BLaER1 (cell line): ENCODE measurements around the gene HIP1R.

ENCODE experiments used
- H3K27ac ChIP-seq: shearing (Covaris generic); formaldehyde crosslinking; 2 replicates; pipeline ENCODE4 v1.8.1; 2022
- H3K27me3 ChIP-seq: shearing (Covaris generic); formaldehyde crosslinking; 2 replicates; pipeline ENCODE4 v1.8.1; 2022
- H3K36me3 ChIP-seq: shearing (Covaris generic); formaldehyde crosslinking; 2 replicates; pipeline ENCODE4 v1.8.1; 2022
- H3K4me1 ChIP-seq: shearing (Covaris generic); formaldehyde crosslinking; 2 replicates; pipeline ENCODE4 v1.8.1; 2022
- H3K4me2 ChIP-seq: shearing (Covaris generic); formaldehyde crosslinking; 2 replicates; pipeline ENCODE4 v1.8.1; 2022
- H3K4me3 ChIP-seq: shearing (Covaris generic); formaldehyde crosslinking; 2 replicates; pipeline ENCODE4 v1.8.1; 2022
- H3K9ac ChIP-seq: shearing (Covaris generic); formaldehyde crosslinking; 2 replicates; pipeline ENCODE4 v1.8.1; 2022
- H3K9me3 ChIP-seq: shearing (Covaris generic); formaldehyde crosslinking; 2 replicates; pipeline ENCODE4 v1.8.1; 2022
- H4K20me1 ChIP-seq: shearing (Covaris generic); formaldehyde crosslinking; 2 replicates; pipeline ENCODE4 v1.8.1; 2022
- Cebpa-rat ChIP-seq: shearing (Covaris generic); IDR thresholded peaks from 2 replicates; pipeline ENCODE4 v1.8.1; 2022

Gene HIP1R

GRCh38 chr12:122866379-122866778 lies 31.1 kb downstream of the HIP1R start:
- H3K27me3 ChIP-seq: no peaks in the 10 kb centered on the region
- peak overlapping the region; percentile 80 for H3K27ac ChIP-seq

DNA sequence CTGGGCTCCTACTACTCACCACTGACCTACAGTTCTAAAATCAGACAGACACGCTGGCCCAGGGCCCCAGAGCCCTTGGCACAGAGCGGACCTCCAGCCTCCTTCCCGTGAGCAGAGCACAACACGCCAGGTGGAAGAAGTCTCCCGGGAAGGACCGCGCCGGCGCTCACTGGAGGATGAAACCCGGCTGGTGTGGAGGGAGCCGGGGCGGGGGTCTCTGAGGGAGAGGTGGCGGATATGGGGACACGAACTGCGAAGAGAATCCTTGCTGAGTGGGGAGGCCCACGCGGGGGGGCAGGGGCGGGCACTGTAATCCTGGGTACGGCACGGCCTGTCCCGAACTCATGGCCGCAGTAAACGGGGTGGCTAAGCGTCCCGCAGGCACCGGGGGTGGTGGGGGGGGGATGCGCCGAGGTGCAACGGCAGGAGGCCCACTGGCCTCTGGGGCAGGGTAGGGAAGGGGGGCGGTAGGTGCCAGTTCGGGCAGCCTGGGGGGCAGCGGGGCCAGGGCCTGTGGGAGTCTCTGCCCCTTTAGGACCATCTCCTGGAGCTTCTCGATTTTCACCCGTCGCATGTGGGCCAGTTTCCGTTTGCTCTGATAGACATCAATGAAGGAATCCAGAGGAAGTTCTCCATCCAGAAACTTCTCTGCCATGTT lies 31.8 kb downstream of the HIP1R start:
- peak overlapping the region; percentile 94 for H3K4me2 ChIP-seq
- TF ChIP-seq Cebpa-rat: no peak
- peaks cover 50% of the 10 kb centered on the region for H3K36me3 ChIP-seq
- peaks cover 51% of the 10 kb centered on the region for H4K20me1 ChIP-seq
- no peaks in the 10 kb centered on the region for H3K9me3 ChIP-seq
- peak overlapping the region; percentile 69; the same call in 1 of the 2 replicates for H3K9ac ChIP-seq
- no peaks in the 10 kb centered on the region for H3K27me3 ChIP-seq
- H3K27ac ChIP-seq: peak overlapping the region; percentile 80
- H3K4me3 ChIP-seq: peak overlapping the region; percentile 15
- H3K4me1 ChIP-seq: peaks cover 94% of the 10 kb centered on the region

More at GRCh38 chr12:122866379-122866778, 31.1 kb downstream of the HIP1R start:
- H3K4me1 ChIP-seq: peaks cover 100% of the 10 kb centered on the region
- TF ChIP-seq Cebpa-rat: no peak
- peaks cover 57% of the 10 kb centered on the region for H3K36me3 ChIP-seq
- peak overlapping the region; percentile 69; the same call in 1 of the 2 replicates for H3K9ac ChIP-seq
- H3K4me2 ChIP-seq: peak overlapping the region; percentile 94
- peak overlapping the region; percentile 16; the same call in 1 of the 2 replicates for H3K4me3 ChIP-seq
- peaks cover 58% of the 10 kb centered on the region for H4K20me1 ChIP-seq
- H3K9me3 ChIP-seq: no peaks in the 10 kb centered on the region

DNA sequence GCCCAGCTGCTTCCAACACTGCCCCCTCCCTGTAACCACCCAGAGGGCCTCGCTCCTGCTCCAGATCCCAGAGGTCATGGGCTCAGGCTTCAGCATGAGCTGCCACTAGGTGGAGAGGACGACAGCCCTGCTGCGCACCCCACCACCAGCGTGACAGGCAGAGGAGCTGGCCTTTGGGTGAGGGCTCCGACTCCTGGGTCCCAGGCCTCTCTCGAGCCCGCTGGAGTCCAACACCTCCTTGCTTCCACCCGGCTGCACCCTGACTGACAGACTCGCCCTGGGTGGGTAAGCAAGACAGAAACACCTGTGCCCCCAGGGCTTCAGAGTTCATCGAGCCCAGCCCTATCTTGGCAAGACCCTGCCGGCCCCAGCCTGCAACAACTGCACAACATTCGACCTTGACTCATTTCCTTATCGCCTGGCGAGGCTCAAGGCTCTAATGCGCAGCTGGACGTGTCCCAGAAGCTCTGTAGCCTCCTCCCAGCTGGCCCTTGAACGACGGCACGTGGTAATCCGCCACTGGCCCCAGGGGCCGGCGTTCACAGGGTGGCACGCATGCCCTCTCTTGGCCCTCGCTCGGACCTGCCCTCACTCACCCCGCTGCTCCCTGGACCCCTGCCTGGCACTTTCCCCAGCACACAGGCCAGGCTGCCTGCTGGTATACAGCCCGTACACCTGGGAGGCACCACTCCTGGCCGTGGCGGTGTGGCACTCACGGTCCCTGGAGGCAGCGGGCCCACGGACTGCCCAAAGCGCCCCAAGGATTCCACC lies 32.6 kb downstream of the HIP1R start:
- H4K20me1 ChIP-seq: peaks cover 46% of the 10 kb centered on the region
- peak overlapping the region; percentile 69 for H3K9ac ChIP-seq
- TF ChIP-seq Cebpa-rat: no peak
- peaks cover 94% of the 10 kb centered on the region for H3K4me1 ChIP-seq
- H3K4me2 ChIP-seq: peak overlapping the region; percentile 94
- H3K27me3 ChIP-seq: no peaks in the 10 kb centered on the region
- no peaks in the 10 kb centered on the region for H3K9me3 ChIP-seq
- H3K4me3 ChIP-seq: peak overlapping the region; percentile 45
- H3K36me3 ChIP-seq: peaks cover 50% of the 10 kb centered on the region
- H3K27ac ChIP-seq: peak overlapping the region; percentile 80

DNA sequence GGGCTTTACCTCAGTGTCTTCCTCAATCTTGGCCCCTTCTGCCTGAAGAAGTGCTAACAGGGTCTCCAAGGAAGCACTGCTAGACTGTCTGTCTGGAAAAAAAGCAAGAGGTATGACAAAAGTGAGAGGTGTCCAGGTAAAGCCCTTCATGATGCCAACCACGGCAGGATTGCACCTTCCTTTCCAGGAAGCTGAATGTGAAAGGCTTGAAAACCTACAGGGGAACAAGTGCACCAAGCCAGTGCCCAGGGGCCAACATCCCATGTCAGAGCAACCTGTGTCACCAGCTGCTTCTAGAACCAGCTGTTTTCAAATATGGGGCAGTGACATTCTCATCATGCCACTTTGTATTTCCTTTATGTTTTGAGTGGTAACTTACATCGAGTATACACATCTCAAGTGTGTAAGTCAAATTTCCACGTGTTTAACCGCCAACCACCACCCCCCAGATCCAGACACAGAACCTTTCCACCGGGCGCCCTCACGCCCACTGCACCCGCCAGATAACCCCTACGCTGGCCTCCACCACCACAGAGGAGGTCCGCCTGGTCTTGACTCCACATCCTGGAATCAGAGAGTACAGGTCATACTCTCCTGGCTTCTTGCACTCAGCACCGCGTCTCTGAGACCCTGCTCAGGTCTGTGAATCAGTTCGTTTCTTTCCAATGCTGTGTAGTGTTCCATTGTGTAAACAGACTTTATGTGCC lies 33.4 kb downstream of the HIP1R start:
- H3K4me2 ChIP-seq: peak overlapping the region; percentile 94
- peak overlapping the region; percentile 68 for H3K4me3 ChIP-seq
- H4K20me1 ChIP-seq: peaks cover 39% of the 10 kb centered on the region
- peaks cover 50% of the 10 kb centered on the region for H3K36me3 ChIP-seq
- H3K27me3 ChIP-seq: no peaks in the 10 kb centered on the region
- H3K9me3 ChIP-seq: no peaks in the 10 kb centered on the region
- peak overlapping the region; percentile 69 for H3K9ac ChIP-seq
- H3K4me1 ChIP-seq: peaks cover 94% of the 10 kb centered on the region
- H3K27ac ChIP-seq: peak overlapping the region; percentile 80
- no peak for TF ChIP-seq Cebpa-rat

GRCh38 chr12:122869207-122869973 lies 34.1 kb downstream of the HIP1R start:
- H3K27ac ChIP-seq: peak overlapping the region; percentile 98
- H3K4me3 ChIP-seq: peak overlapping the region; percentile 68
- peaks cover 94% of the 10 kb centered on the region for H3K4me1 ChIP-seq
- peak overlapping the region; percentile 94 for H3K4me2 ChIP-seq
- H3K9me3 ChIP-seq: no peaks in the 10 kb centered on the region
- no peak for TF ChIP-seq Cebpa-rat
- H3K36me3 ChIP-seq: peaks cover 48% of the 10 kb centered on the region
- peak overlapping the region; percentile 94 for H3K9ac ChIP-seq
- H3K27me3 ChIP-seq: no peaks in the 10 kb centered on the region
- peaks cover 39% of the 10 kb centered on the region for H4K20me1 ChIP-seq

- no peak for TF ChIP-seq Cebpa-rat
- Histone ChIP-seq H4K20me1 (peaks cover 30% of the 10 kb centered on the region), H3K9me3 (no peaks in the 10 kb centered on the region), H3K4me2 (peak overlapping the region; percentile 94), H3K4me3 (peak overlapping the region; percentile 68), H3K36me3 (peaks cover 38% of the 10 kb centered on the region), H3K4me1 (peaks cover 94% of the 10 kb centered on the region), H3K9ac (peak overlapping the region; percentile 94), H3K27ac (peak overlapping the region; percentile 98), H3K27me3 (no peaks in the 10 kb centered on the region)
Measured at GRCh38 chr12:122870163-122870842, 35.0 kb downstream of the HIP1R start.

GRCh38 chr12:122870867-122871664 lies 35.8 kb downstream of the HIP1R start:
- peak overlapping the region; percentile 94 for H3K4me2 ChIP-seq
- no peaks in the 10 kb centered on the region for H3K27me3 ChIP-seq
- peaks cover 24% of the 10 kb centered on the region for H4K20me1 ChIP-seq
- no peak for TF ChIP-seq Cebpa-rat
- H3K36me3 ChIP-seq: peaks cover 38% of the 10 kb centered on the region
- peak overlapping the region; percentile 98 for H3K27ac ChIP-seq
- H3K4me1 ChIP-seq: peaks cover 94% of the 10 kb centered on the region
- peak overlapping the region; percentile 94 for H3K9ac ChIP-seq
- no peaks in the 10 kb centered on the region for H3K9me3 ChIP-seq
- H3K4me3 ChIP-seq: peak overlapping the region; percentile 68
